Measurements from ENCODE around the gene PAM16. TPM values are rescaled to one million over a fixed set of nuclear protein-coding genes. Genes with fewer than 3 reads are reported as not detected.
A peak's percentile ranks its signal among the peaks of the same experiment; 100 is the strongest.

PAM16 gene
- total and polyA plus RNA-seq, 9 of the 15 experiments (the other 6 are each of a cell fraction or from before 2014, with no cell fraction given): 38.7 to 273 (median 79.3) TPM

DNA sequence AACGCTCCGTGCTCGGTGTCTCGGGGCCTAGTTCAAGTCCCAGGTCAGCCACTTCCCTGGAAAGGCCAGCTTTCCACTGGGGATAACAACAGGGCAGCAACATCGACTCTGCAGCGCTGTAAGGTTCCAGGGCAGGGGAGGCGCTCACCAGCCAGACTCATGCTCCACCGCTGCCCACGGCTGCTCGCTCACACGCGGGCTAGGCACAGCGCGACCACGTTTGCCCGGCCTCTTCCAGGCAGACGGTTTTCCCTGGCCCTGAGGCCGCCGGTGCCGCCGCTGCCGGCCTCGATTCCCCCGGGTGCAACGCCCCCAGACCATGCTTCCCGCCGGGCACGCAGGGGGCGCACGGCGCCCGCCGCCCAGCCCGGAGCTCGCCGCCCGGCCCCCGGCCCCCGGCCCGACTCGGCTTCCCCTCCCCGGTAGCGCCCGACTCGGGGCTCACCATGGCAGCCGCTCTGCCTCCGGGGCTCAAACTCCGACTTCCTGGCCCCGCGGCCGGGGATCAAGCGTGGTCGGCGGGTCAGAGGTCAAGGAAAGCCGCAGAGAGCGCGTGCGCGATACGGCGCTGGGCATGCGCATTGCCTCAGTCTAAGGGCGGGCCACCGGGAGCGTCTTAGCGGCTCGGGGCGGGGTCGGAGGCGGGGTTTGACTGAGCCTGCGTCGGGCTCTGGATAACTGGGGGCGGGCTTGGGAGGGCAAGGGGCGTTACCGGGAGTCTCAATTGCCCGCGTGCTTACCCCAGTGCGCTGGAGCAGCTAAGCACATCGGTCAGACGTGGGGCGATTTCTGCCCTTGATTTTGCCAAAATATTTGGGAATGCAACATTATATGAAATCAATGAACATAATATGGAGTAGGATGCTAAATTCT is at the start of gene PAM16 (continued):
- TF ChIP-seq, protein P1, sequence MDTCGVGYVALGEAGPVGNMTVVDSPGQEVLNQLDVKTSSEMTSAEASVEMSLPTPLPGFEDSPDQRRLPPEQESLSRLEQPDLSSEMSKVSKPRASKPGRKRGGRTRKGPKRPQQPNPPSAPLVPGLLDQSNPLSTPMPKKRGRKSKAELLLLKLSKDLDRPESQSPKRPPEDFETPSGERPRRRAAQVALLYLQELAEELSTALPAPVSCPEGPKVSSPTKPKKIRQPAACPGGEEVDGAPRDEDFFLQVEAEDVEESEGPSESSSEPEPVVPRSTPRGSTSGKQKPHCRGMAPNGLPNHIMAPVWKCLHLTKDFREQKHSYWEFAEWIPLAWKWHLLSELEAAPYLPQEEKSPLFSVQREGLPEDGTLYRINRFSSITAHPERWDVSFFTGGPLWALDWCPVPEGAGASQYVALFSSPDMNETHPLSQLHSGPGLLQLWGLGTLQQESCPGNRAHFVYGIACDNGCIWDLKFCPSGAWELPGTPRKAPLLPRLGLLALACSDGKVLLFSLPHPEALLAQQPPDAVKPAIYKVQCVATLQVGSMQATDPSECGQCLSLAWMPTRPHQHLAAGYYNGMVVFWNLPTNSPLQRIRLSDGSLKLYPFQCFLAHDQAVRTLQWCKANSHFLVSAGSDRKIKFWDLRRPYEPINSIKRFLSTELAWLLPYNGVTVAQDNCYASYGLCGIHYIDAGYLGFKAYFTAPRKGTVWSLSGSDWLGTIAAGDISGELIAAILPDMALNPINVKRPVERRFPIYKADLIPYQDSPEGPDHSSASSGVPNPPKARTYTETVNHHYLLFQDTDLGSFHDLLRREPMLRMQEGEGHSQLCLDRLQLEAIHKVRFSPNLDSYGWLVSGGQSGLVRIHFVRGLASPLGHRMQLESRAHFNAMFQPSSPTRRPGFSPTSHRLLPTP (IDR thresholded peaks at IDR 0.05; ENCODE audit: borderline replicate concordance, extremely low read depth, insufficient read length): no peak
- TF ChIP-seq, protein P2, sequence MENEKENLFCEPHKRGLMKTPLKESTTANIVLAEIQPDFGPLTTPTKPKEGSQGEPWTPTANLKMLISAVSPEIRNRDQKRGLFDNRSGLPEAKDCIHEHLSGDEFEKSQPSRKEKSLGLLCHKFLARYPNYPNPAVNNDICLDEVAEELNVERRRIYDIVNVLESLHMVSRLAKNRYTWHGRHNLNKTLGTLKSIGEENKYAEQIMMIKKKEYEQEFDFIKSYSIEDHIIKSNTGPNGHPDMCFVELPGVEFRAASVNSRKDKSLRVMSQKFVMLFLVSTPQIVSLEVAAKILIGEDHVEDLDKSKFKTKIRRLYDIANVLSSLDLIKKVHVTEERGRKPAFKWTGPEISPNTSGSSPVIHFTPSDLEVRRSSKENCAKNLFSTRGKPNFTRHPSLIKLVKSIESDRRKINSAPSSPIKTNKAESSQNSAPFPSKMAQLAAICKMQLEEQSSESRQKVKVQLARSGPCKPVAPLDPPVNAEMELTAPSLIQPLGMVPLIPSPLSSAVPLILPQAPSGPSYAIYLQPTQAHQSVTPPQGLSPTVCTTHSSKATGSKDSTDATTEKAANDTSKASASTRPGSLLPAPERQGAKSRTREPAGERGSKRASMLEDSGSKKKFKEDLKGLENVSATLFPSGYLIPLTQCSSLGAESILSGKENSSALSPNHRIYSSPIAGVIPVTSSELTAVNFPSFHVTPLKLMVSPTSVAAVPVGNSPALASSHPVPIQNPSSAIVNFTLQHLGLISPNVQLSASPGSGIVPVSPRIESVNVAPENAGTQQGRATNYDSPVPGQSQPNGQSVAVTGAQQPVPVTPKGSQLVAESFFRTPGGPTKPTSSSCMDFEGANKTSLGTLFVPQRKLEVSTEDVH (IDR thresholded peaks at IDR 0.05; ENCODE audit: low read depth, partially characterized antibody): no peak
- no peak for TF ChIP-seq ZNF561 (CRISPR knock-in tag; conservative IDR thresholded peaks at IDR 0.05)
- TF ChIP-seq FOXP1 (CRISPR knock-in tag; IDR thresholded peaks at IDR 0.05): no peak
- no peak for TF ChIP-seq CREBBP (IDR thresholded peaks at IDR 0.05; ENCODE audit: low read depth, low read length)
- no peak for TF ChIP-seq SRSF1 (IDR thresholded peaks at IDR 0.05; ENCODE audit: low read depth, low read length)
- 0 out of 2 replicates have a peak, but pooled peaks have one; percentile 21 for TF ChIP-seq RBM34 (IDR thresholded peaks at IDR 0.05; ENCODE audit: borderline replicate concordance, insufficient read depth, low read length)
- TF ChIP-seq MAFF (IDR thresholded peaks at IDR 0.05; ENCODE audit: low read length): no peak
- TF ChIP-seq ZNF143 (CRISPR knock-in tag; IDR thresholded peaks at IDR 0.05): no peak
- TF ChIP-seq HDAC1 (IDR thresholded peaks at IDR 0.05): peak in 1 of 2 experiments; percentile 83; a peak in 2 of 4 replicates
- peak; percentile 32; the same call in 1 of the 2 replicates for TF ChIP-seq CTBP1 (IDR thresholded peaks at IDR 0.05; ENCODE audit: borderline replicate concordance)
- TF ChIP-seq, protein P3, sequence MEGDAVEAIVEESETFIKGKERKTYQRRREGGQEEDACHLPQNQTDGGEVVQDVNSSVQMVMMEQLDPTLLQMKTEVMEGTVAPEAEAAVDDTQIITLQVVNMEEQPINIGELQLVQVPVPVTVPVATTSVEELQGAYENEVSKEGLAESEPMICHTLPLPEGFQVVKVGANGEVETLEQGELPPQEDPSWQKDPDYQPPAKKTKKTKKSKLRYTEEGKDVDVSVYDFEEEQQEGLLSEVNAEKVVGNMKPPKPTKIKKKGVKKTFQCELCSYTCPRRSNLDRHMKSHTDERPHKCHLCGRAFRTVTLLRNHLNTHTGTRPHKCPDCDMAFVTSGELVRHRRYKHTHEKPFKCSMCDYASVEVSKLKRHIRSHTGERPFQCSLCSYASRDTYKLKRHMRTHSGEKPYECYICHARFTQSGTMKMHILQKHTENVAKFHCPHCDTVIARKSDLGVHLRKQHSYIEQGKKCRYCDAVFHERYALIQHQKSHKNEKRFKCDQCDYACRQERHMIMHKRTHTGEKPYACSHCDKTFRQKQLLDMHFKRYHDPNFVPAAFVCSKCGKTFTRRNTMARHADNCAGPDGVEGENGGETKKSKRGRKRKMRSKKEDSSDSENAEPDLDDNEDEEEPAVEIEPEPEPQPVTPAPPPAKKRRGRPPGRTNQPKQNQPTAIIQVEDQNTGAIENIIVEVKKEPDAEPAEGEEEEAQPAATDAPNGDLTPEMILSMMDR (IDR thresholded peaks at IDR 0.05 in 2 of 3, conservative IDR thresholded peaks at IDR 0.05 in 1 of 3; ENCODE audit: insufficient read depth in 2 of 3, low read depth in 1 of 3, low read length in 3 of 3): no peak
- TF ChIP-seq TBP (optimal IDR thresholded peaks at IDR 0.05; ENCODE audit: low read depth, low read length): peak; percentile 76
- TF ChIP-seq FIP1L1 (IDR thresholded peaks at IDR 0.05; ENCODE audit: low read depth, low read length, poor library complexity, severe bottlenecking): peak; percentile 51
- TF ChIP-seq ZNF586 (CRISPR knock-in tag; conservative IDR thresholded peaks at IDR 0.05): no peak
- no peak for TF ChIP-seq ZFP30 (CRISPR knock-in tag; IDR thresholded peaks at IDR 0.05; ENCODE audit: borderline replicate concordance)

All from K562 (cell line).